ENCODE results near the gene DNAH10. TPM values are rescaled to one million over a fixed set of nuclear protein-coding genes. Genes with fewer than 3 reads are reported as not detected.

DNAH10 gene
- 0.29 and 0.30 TPM in 2 replicates for total RNA-seq (2014; rRNA removed; shearing (Covaris generic); ENCODE audit: low replicate concordance)

- Histone ChIP-seq H3K79me2 (ENCODE audit: low read length) (no peaks in the 10 kb centered on the region), H3K36me3 (ENCODE audit: insufficient read depth, low read length) (peaks cover 6% of the 10 kb centered on the region; the same call in 1 of the 2 replicates), H3K27ac (ENCODE audit: low read length) (no peak within 1 kb of the TSS), H3K4me1 (ENCODE audit: low read length) (peaks cover 14% of the 10 kb centered on the region), H3K9me3 (ENCODE audit: low read length) (no peaks in the 10 kb centered on the region), H3K27me3 (ENCODE audit: low read length) (no peaks in the 10 kb centered on the region), H3K4me2 (ENCODE audit: low read depth, low read length, poor library complexity, severe bottlenecking) (peak within 1 kb of the TSS; percentile 71), H3K9ac (ENCODE audit: low read length) (peak within 1 kb of the TSS; percentile 58), H4K20me1 (ENCODE audit: insufficient read depth, low read depth, low read length) (no peaks in the 10 kb centered on the region), H3K9me2 (replicated peaks; ENCODE audit: insufficient read depth, low read length) (no peaks in the 10 kb centered on the region), H2AFZ (ENCODE audit: low read length) (no peak within 1 kb of the TSS), H3K4me3 (ENCODE audit: low read length) (peak within 1 kb of the TSS; percentile 54)
- peak; percentile 69 for DNase-seq
These were observed at the start of gene DNAH10 for GRCh38 chr12:123761841-123762714. TSS of gene DNAH10 (plus strand) at chr12:123762301. CDS start at chr12:123762337, 36 bp downstream.

GRCh38 chr12:123712780-123713319 is 49.3 kb upstream of the DNAH10 start:
- Histone ChIP-seq H3K4me1 (ENCODE audit: low read length) (peaks cover 28% of the 10 kb centered on the region), H3K4me2 (ENCODE audit: low read depth, low read length, poor library complexity, severe bottlenecking) (peak overlapping the region; percentile 84), H3K9ac (ENCODE audit: low read length) (peak overlapping the region; percentile 87), H3K9me3 (ENCODE audit: low read length) (no peaks in the 10 kb centered on the region), H3K9me2 (replicated peaks; ENCODE audit: insufficient read depth, low read length) (no peaks in the 10 kb centered on the region), H4K20me1 (ENCODE audit: insufficient read depth, low read depth, low read length) (peaks cover 8% of the 10 kb centered on the region; the same call in 1 of the 2 replicates), H3K27me3 (ENCODE audit: low read length) (no peaks in the 10 kb centered on the region), H3K27ac (ENCODE audit: low read length) (no peak overlapping the region; the same call in 1 of the 2 replicates), H3K36me3 (ENCODE audit: insufficient read depth, low read length) (no peaks in the 10 kb centered on the region), H3K4me3 (ENCODE audit: low read length) (peak overlapping the region; percentile 86), H2AFZ (ENCODE audit: low read length) (peak overlapping the region; percentile 7; the same call in 1 of the 2 replicates), H3K79me2 (ENCODE audit: low read length) (peaks cover 52% of the 10 kb centered on the region)
- DNase-seq: peak; percentile 55

GRCh38 chr12:123713398-123713797 is 48.7 kb upstream of the DNAH10 start:
- Histone ChIP-seq H3K36me3 (ENCODE audit: insufficient read depth, low read length) (no peaks in the 10 kb centered on the region), H3K27ac (ENCODE audit: low read length) (no peak overlapping the region), H4K20me1 (ENCODE audit: insufficient read depth, low read depth, low read length) (peaks cover 8% of the 10 kb centered on the region; the same call in 1 of the 2 replicates), H3K27me3 (ENCODE audit: low read length) (no peaks in the 10 kb centered on the region), H3K4me3 (ENCODE audit: low read length) (peak overlapping the region; percentile 86), H3K9me2 (replicated peaks; ENCODE audit: insufficient read depth, low read length) (no peaks in the 10 kb centered on the region), H3K4me1 (ENCODE audit: low read length) (peaks cover 28% of the 10 kb centered on the region), H3K9me3 (ENCODE audit: low read length) (no peaks in the 10 kb centered on the region), H3K9ac (ENCODE audit: low read length) (peak overlapping the region; percentile 87), H3K79me2 (ENCODE audit: low read length) (peaks cover 53% of the 10 kb centered on the region), H2AFZ (ENCODE audit: low read length) (no peak overlapping the region), H3K4me2 (ENCODE audit: low read depth, low read length, poor library complexity, severe bottlenecking) (peak overlapping the region; percentile 84)
- peak; percentile 45 for DNase-seq

GRCh38 chr12:123713823-123714585 is 48.1 kb upstream of the DNAH10 start:
- no peak overlapping the region for H3K27ac ChIP-seq (ENCODE audit: low read length)
- H3K27me3 ChIP-seq (ENCODE audit: low read length): no peaks in the 10 kb centered on the region
- H3K9me3 ChIP-seq (ENCODE audit: low read length): no peaks in the 10 kb centered on the region
- peaks cover 5% of the 10 kb centered on the region; the same call in 1 of the 2 replicates for H3K36me3 ChIP-seq (ENCODE audit: insufficient read depth, low read length)
- H3K4me3 ChIP-seq (ENCODE audit: low read length): peak overlapping the region; percentile 86
- no peaks in the 10 kb centered on the region for H3K9me2 ChIP-seq (replicated peaks; ENCODE audit: insufficient read depth, low read length)
- H3K9ac ChIP-seq (ENCODE audit: low read length): peak overlapping the region; percentile 87
- no peak overlapping the region for H2AFZ ChIP-seq (ENCODE audit: low read length)
- peaks cover 28% of the 10 kb centered on the region for H3K4me1 ChIP-seq (ENCODE audit: low read length)
- peak; percentile 47 for DNase-seq
- H4K20me1 ChIP-seq (ENCODE audit: insufficient read depth, low read depth, low read length): peaks cover 8% of the 10 kb centered on the region; the same call in 1 of the 2 replicates
- H3K4me2 ChIP-seq (ENCODE audit: low read depth, low read length, poor library complexity, severe bottlenecking): peak overlapping the region; percentile 84
- peaks cover 53% of the 10 kb centered on the region for H3K79me2 ChIP-seq (ENCODE audit: low read length)

GRCh38 chr12:123715195-123715594 is 46.9 kb upstream of the DNAH10 start:
- no peaks in the 10 kb centered on the region for H3K9me3 ChIP-seq (ENCODE audit: low read length)
- H3K4me2 ChIP-seq (ENCODE audit: low read depth, low read length, poor library complexity, severe bottlenecking): peak overlapping the region; percentile 84
- H3K4me3 ChIP-seq (ENCODE audit: low read length): no peak overlapping the region
- DNase-seq: no peak
- H3K36me3 ChIP-seq (ENCODE audit: insufficient read depth, low read length): peaks cover 7% of the 10 kb centered on the region; the same call in 1 of the 2 replicates
- H3K79me2 ChIP-seq (ENCODE audit: low read length): peaks cover 53% of the 10 kb centered on the region
- H3K27ac ChIP-seq (ENCODE audit: low read length): no peak overlapping the region
- peaks cover 28% of the 10 kb centered on the region for H3K4me1 ChIP-seq (ENCODE audit: low read length)
- H2AFZ ChIP-seq (ENCODE audit: low read length): no peak overlapping the region
- no peaks in the 10 kb centered on the region for H3K9me2 ChIP-seq (replicated peaks; ENCODE audit: insufficient read depth, low read length)
- H3K27me3 ChIP-seq (ENCODE audit: low read length): no peaks in the 10 kb centered on the region
- peaks cover 8% of the 10 kb centered on the region; the same call in 1 of the 2 replicates for H4K20me1 ChIP-seq (ENCODE audit: insufficient read depth, low read depth, low read length)
- no peak overlapping the region for H3K9ac ChIP-seq (ENCODE audit: low read length)

- H3K79me2 ChIP-seq (ENCODE audit: low read length): peaks cover 52% of the 10 kb centered on the region
- H3K9me2 ChIP-seq (replicated peaks; ENCODE audit: insufficient read depth, low read length): no peaks in the 10 kb centered on the region
- no peak overlapping the region for H3K9ac ChIP-seq (ENCODE audit: low read length)
- H3K4me3 ChIP-seq (ENCODE audit: low read length): no peak overlapping the region
- peaks cover 23% of the 10 kb centered on the region for H3K4me1 ChIP-seq (ENCODE audit: low read length)
- no peaks in the 10 kb centered on the region for H3K27me3 ChIP-seq (ENCODE audit: low read length)
- DNase-seq: no peak
- H3K36me3 ChIP-seq (ENCODE audit: insufficient read depth, low read length): peaks cover 13% of the 10 kb centered on the region; the same call in 1 of the 2 replicates
- H4K20me1 ChIP-seq (ENCODE audit: insufficient read depth, low read depth, low read length): peaks cover 8% of the 10 kb centered on the region; the same call in 1 of the 2 replicates
- no peak overlapping the region for H2AFZ ChIP-seq (ENCODE audit: low read length)
- no peak overlapping the region for H3K4me2 ChIP-seq (ENCODE audit: low read depth, low read length, poor library complexity, severe bottlenecking)
- no peaks in the 10 kb centered on the region for H3K9me3 ChIP-seq (ENCODE audit: low read length)
- H3K27ac ChIP-seq (ENCODE audit: low read length): no peak overlapping the region
These were observed 44.8 kb upstream of the DNAH10 start for GRCh38 chr12:123717350-123717749.

GRCh38 chr12:123720141-123720814 is 41.8 kb upstream of the DNAH10 start:
- H3K27ac ChIP-seq (ENCODE audit: low read length): no peak overlapping the region
- H3K4me1 ChIP-seq (ENCODE audit: low read length): peaks cover 4% of the 10 kb centered on the region
- no peak overlapping the region for H2AFZ ChIP-seq (ENCODE audit: low read length)
- no peaks in the 10 kb centered on the region for H4K20me1 ChIP-seq (ENCODE audit: insufficient read depth, low read depth, low read length)
- H3K27me3 ChIP-seq (ENCODE audit: low read length): no peaks in the 10 kb centered on the region
- DNase-seq: no peak
- H3K4me3 ChIP-seq (ENCODE audit: low read length): no peak overlapping the region
- no peak overlapping the region for H3K4me2 ChIP-seq (ENCODE audit: low read depth, low read length, poor library complexity, severe bottlenecking)
- H3K9me2 ChIP-seq (replicated peaks; ENCODE audit: insufficient read depth, low read length): no peaks in the 10 kb centered on the region
- no peak overlapping the region for H3K9ac ChIP-seq (ENCODE audit: low read length)
- H3K9me3 ChIP-seq (ENCODE audit: low read length): no peaks in the 10 kb centered on the region
- H3K36me3 ChIP-seq (ENCODE audit: insufficient read depth, low read length): peaks cover 13% of the 10 kb centered on the region; the same call in 1 of the 2 replicates
- peaks cover 23% of the 10 kb centered on the region for H3K79me2 ChIP-seq (ENCODE audit: low read length)
